Right forelimb (tissue), 1 donor: Measurements from ENCODE around the gene ZIC2.

ENCODE experiments used
- DNase-seq: peaks from one replicate; pipeline ENCODE4 v3.0.0-alpha.2; 2018

ZIC2 gene

DNA sequence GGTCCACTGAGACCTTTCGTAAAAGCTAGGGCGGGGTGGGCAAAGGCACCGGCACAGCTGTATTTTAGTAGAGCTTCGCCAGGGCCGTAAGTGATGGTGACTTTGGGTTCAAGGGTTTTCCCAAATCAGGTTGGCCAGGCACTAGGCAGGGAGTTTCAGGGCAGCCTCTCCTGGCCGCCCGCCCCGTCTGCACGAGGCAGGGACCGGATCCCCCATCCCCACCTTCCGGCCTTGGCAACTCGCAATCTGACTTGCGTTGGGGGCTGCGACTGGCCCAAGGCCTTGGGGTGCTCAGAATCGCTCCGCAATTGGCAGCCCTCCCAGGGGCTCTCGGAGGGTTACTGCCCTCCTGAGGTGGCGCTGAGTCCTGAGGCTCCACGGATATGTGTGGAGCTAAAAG, 6.0 kb upstream of the ZIC2 start:
- DNase-seq, result no peak

GRCh38 chr13:99976575-99976974, 5.0 kb upstream of the ZIC2 start:
- DNase-seq, result no peak

DNA sequence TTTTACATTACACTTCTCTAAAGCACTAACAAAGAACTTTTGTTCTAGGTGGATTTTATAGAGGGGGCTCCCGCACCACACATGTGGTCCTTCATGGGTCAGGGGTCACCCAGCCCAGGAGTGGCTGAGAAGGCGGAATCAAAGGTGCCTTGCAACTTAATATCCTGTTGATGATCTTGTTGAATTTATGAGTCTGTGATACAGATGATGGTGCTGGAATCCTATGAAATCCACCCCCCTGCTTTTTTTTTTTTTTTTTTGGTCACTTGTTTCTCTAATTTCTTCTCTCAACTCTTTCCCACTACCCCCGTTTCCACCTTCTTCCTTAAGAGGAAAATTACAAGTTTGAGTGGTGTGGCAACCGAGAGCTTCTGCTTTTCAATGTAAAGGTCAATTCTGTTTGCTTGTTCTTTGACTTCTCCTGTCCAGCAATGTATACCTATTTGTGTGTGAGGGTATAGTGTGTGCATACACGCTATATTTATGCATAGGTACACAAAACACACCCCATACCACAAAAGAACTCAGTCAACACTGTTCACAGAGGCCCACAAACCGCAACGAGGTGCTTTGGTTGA, 4.2 kb upstream of the ZIC2 start:
- DNase-seq, result no peak

DNA sequence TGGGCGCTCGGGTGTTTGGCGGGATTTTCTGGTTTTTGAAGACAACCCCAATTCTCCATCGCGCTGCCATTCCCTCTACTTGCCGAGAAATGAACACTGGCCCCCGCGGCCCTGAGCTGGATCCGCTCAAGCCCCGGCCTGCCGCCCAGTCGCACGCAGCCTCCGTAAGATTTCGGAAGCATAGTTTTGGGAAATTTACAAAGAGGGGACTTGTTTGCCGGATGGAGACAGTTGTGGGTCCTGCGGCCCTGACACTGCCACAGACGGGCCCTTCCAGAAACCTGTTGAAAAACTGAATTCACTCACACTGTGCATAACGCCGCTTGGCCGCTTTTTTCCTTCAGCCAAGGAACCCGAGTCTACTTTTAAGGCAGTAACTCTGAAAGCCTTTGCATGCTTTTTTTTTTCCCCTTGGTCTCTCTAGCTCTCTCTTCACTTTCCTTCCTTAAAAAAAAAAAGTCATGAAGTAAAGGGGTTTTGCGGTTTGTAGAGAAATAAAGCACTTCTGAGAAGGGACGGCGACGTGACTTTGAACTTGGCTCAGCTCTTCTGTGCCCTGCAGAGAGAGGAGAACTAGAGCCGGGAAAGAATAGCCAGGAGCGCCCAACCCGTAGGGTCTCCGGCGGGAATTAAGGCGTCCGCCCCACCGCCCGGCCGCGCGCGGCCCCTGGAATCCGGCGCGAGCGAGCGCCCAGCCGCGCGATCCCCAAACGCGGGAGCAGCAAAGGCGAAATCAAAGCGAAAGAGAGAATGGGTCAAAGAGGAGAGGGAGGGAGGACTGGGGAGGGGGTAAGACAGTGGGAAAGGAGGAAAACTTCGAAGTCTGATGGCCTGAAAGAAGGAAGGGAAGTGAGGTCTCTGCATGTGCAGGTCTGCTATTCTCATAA, 3.4 kb upstream of the ZIC2 start:
- DNase-seq, result peak; percentile 44

GRCh38 chr13:99978799-99979452, 2.7 kb upstream of the ZIC2 start:
- DNase-seq, result peak; percentile 44

DNA sequence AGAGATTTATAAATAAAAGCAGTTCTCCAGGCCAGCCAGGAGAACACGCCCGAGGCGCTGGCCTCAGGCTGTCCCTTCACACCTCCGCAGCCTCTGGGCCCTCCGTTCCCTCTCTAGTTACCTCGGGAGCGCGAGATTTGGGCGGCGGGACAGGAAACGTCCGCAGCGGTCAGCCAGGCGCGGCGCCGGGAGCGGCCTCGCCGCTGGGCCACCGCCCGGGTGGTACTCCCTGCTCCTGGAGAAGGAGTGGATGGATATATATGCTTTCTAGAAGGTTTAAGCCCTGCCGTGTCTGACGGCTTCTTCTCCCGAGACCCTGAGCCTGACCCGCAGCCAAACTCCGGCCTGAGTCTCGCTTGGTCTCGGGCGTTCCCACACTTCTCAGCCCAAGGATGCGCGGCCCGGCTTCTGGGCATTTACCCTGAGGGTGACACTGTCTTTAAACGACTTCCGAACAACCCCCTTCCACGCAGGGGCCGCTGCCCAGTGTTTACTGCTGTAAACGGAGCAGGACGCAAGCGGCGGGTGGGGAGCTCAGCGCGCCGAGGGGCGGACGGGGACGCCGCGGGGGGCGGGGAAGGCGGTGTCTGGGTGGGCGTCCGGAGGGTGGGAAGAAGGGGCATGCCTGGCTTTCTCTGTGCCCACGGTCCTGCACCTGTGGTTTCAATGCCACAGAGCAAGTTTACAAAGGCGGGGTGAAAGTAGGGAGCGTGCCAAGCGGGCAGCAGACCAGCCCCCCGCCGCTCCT, 2.0 kb upstream of the ZIC2 start:
- DNase-seq, result peak; percentile 51

DNA sequence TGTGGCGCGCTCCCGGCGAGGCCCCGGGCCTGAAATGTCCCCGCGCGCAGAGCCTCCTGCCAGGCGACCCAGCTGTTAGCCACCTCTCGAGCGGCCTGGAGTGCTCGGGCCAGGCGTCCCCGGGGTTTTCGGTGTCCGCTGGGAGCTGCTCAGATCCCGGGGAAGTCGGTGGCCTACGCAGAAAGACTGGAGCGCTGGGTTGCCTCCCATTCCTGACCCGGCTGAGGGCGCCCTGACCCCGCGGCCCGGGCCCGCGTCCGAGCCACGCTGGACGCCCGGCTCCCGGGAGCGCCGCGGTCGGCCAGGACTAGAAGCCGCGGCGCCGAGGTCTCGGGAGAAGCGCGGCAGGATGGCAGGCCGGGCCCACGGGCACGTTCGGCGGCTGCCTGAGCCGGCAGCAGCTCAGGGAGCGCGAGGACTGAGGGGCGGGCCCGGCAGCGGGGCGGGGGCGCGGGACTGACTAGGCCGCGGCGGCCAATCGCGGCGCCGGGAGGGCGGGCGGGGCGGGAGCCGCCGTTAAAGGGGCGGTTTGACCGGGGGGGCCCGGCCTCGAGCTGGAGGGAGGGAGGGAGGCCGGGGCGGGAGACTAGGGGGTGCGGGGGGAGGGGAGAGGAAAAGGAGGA, 1.3 kb upstream of the ZIC2 start:
- peak; percentile 70 for DNase-seq

GRCh38 chr13:99980824-99981734, 505 bp upstream of the ZIC2 start:
- DNase-seq, result no peak

- no peak for DNase-seq
Measured at GRCh38 chr13:99982036-99982730, 599 bp downstream of the ZIC2 start.

- DNase-seq, result no peak
Measured at GRCh38 chr13:99982731-99983498, 1.3 kb downstream of the ZIC2 start.

GRCh38 chr13:99983499-99984401, 2.2 kb downstream of the ZIC2 start:
- DNase-seq, result no peak

DNA sequence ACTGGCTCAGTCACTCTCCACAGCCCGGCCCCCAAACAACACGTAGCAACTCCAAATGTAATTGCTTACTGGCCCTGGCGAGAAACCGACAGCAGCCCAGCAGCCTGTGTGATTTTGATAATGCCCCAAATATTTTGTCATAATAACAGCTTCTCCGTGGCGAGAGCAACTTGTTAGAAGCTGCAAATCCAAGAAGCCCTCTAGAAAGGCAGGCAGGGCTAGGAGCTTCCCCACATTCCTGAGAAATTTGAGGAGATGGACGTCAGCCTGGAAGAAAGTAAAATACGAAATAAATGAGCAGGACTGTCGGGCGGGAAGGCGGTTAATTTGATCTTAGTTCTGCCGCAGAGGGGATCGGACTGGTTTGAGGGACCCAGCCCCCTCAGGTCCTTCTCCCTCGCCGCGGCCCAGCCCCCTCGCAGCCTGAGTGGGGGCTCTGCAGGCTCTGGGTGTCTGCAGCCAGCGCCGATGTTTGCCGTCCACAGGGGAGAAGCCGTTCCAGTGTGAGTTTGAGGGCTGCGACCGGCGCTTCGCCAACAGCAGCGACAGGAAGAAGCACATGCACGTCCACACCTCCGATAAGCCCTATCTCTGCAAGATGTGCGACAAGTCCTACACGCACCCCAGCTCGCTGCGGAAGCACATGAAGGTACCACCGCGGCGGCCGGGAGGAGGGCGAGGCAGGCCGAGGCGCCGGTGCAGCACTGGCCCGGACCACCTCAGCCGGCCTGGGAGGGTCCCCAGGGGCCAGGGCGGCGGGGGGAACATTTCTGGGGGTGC, 3.1 kb downstream of the ZIC2 start:
- no peak for DNase-seq

DNA sequence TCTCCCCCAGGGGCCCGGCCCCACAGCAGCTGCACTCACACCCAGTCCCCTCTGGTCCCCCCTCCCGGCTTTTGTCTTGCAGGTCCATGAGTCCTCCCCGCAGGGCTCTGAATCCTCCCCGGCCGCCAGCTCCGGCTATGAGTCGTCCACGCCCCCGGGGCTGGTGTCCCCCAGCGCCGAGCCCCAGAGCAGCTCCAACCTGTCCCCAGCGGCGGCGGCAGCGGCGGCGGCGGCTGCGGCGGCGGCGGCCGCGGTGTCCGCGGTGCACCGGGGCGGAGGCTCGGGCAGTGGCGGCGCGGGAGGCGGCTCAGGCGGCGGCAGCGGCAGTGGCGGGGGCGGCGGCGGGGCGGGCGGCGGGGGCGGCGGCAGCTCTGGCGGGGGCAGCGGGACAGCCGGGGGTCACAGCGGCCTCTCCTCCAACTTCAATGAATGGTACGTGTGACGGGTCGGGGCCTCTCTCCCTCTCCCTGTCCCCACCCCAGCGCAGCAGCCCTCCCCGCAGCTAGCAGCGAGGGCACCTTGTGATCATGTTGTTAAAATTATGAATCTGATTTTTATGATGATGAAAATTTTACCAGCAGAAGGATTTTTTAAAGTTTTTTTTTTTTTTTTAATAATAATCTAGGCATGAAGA, 3.8 kb downstream of the ZIC2 start:
- DNase-seq, result no peak

DNA sequence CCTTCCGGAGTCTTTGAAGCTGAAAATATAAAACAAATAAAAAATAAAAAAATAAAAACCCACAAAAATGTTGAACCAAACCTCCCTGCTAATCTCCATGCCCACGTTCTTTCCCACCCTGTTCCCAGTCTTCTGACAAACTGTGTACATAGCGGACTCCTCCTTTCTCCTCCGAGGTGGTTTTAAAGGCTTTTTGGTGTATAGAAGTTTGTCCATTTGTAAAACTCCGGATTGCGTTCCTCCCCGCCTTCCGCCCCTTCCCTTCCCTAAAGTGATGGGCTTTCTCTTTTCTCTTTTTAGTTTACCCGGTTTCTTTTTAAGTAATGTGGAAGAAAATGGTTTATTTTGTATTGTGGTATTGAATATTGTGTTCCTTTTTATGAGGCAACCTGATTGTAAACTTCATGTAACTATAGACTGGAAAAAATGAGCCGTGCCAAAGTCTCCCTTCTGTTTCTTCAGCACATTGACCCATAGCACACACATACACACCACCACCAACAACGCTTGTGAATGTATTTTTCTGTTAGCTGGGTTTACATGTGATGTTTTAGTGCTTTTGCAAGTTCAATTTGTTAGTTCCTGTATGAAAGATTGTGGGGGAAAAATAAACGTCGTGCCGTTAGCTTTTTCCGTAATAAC, 4.4 kb downstream of the ZIC2 start:
- DNase-seq, result no peak

DNA sequence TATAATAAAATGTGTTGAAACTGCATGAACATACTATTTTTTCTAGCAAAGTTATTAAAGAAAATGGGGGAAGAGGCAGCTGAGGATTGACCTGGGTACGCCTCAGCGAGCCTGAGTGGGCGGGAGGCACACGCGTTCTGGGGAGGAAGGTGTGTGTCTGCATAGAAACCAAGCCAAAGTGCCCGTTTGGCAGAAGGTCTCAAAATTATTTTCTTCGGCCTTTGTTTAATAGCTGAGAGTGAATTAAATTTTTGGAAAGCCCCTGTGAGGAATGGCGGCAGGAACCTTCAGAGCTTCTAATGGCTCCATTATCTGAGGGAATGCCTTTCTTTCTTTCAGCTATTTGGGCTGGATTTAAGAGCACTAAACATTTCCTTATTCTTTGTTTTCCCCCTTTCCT, 5.2 kb downstream of the ZIC2 start:
- no peak for DNase-seq

- no peak for DNase-seq
Measured at GRCh38 chr13:99987154-99988019, 5.8 kb downstream of the ZIC2 start.
